ENCODE data around the gene SYT14. TPM values are rescaled to one million over a fixed set of nuclear protein-coding genes. Genes with fewer than 3 reads are reported as not detected.

SYT14 gene
- total RNA-seq, 1 experiment from 2014 or later: 10.3 TPM

DNA sequence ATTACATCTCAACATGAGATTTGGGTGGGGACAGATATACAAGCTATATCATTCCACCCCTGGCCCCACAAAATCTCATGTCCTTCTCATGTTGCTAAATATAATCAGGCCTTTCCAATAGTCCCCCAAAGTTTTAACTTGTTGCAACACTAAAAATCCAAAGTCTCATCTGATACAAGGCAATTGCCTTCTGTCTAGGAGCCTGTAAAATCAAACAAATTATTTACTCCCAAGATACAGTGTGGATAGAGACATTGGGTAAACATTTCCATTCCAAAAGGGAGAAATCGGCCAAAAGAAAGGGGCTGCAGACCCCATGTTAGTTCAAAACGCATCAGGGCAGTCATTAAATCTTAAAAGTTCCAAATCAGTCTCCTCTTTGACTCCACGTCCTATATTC is 47.0 kb downstream of the SYT14 start:
- no CpG with 5 or more reads among the region's 3 CpGs for WGBS (ENCODE audit: extremely low coverage, insufficient read length, low lambda C conversion rate)
- H3K4me3 Mint-ChIP-seq: no peak overlapping the region
- no peaks in the 10 kb centered on the region for H3K9me3 ChIP-seq (ENCODE audit: control insufficient read depth, low read depth, low read length)
- H3K56ac ChIP-seq (ENCODE audit: insufficient read length, low read depth, low read length): no peak overlapping the region
- TF ChIP-seq, protein P1, sequence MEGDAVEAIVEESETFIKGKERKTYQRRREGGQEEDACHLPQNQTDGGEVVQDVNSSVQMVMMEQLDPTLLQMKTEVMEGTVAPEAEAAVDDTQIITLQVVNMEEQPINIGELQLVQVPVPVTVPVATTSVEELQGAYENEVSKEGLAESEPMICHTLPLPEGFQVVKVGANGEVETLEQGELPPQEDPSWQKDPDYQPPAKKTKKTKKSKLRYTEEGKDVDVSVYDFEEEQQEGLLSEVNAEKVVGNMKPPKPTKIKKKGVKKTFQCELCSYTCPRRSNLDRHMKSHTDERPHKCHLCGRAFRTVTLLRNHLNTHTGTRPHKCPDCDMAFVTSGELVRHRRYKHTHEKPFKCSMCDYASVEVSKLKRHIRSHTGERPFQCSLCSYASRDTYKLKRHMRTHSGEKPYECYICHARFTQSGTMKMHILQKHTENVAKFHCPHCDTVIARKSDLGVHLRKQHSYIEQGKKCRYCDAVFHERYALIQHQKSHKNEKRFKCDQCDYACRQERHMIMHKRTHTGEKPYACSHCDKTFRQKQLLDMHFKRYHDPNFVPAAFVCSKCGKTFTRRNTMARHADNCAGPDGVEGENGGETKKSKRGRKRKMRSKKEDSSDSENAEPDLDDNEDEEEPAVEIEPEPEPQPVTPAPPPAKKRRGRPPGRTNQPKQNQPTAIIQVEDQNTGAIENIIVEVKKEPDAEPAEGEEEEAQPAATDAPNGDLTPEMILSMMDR (conservative IDR thresholded peaks at IDR 0.05): no peak
- peaks cover 6% of the 10 kb centered on the region for H3K79me1 ChIP-seq (ENCODE audit: insufficient read depth, low read depth, low read length, poor library complexity, severe bottlenecking)
- no peak overlapping the region for H2AFZ ChIP-seq (ENCODE audit: low read length)
- H3K9me3 Mint-ChIP-seq: peaks cover 5 to 18% of the 10 kb centered on the region in 2 experiments; a peak in 4 of 5 replicates
- H3K36me3 Mint-ChIP-seq (ENCODE audit: insufficient read depth in 1 of 3, low read depth in 3 of 3): peaks cover 13 to 33% (median 14%) of the 10 kb centered on the region in 3 experiments
- H3K27me3 ChIP-seq (ENCODE audit: insufficient read depth, low read length): no peaks in the 10 kb centered on the region
- H2BK5ac ChIP-seq (ENCODE audit: insufficient read length, low read length): no peak overlapping the region
- no peak overlapping the region for H3K23ac ChIP-seq (ENCODE audit: insufficient read length, low read depth, low read length)
- no peak overlapping the region for H2BK120ac ChIP-seq (ENCODE audit: low read depth, low read length, poor library complexity, severe bottlenecking)
- H4K91ac ChIP-seq (ENCODE audit: insufficient read length, low read depth, low read length): no peak overlapping the region
- H3K23me2 ChIP-seq (ENCODE audit: insufficient read length, low read depth, low read length, poor library complexity, severe bottlenecking): no peaks in the 10 kb centered on the region
- no peaks in the 10 kb centered on the region for H4K20me1 ChIP-seq (ENCODE audit: control insufficient read depth, insufficient read depth, insufficient read length)
- H2AK5ac ChIP-seq (ENCODE audit: insufficient read length, low read length): no peak overlapping the region
- no peaks in the 10 kb centered on the region; the same call in 1 of the 2 replicates for H3K79me2 ChIP-seq (ENCODE audit: insufficient read depth, low read length)
- H3K27me3 Mint-ChIP-seq (ENCODE audit: low read depth): no peaks in the 10 kb centered on the region; the same call in 1 of the 2 replicates
- no peak overlapping the region for H3K14ac ChIP-seq (ENCODE audit: insufficient read depth, low read length)
- H3K4ac ChIP-seq (ENCODE audit: low read depth, low read length): no peak overlapping the region
- peaks cover 17 to 19% of the 10 kb centered on the region in 2 experiments for H3K4me1 Mint-ChIP-seq
- no peak overlapping the region for H3T11ph ChIP-seq (ENCODE audit: low read length)
- no peaks in the 10 kb centered on the region; the same call in 1 of the 2 replicates for H3K4me1 ChIP-seq (ENCODE audit: insufficient read depth, low read length)
- no peak overlapping the region for H3K9ac ChIP-seq (ENCODE audit: extremely low read depth, insufficient read length, low read length)
- no peak overlapping the region for H4K5ac ChIP-seq (ENCODE audit: insufficient read length, low read depth, low read length)
- H4K8ac ChIP-seq (replicated peaks; ENCODE audit: insufficient read length, low read depth, low read length): no peak overlapping the region
- H2BK15ac ChIP-seq (ENCODE audit: low read depth, low read length): no peak overlapping the region
- no peak overlapping the region; a peak in 1 of 7 replicates for H3K27ac Mint-ChIP-seq
- H3K18ac ChIP-seq (ENCODE audit: insufficient read length, low read depth, low read length): no peak overlapping the region
- H2BK20ac ChIP-seq (ENCODE audit: low read depth, low read length, poor library complexity, severe bottlenecking): no peak overlapping the region
- no peak overlapping the region for H3K27ac ChIP-seq (ENCODE audit: insufficient read length, low read depth, low read length)
- DNase-seq: no peak
- no peak overlapping the region for H2BK12ac ChIP-seq (ENCODE audit: insufficient read length, low read depth, low read length)
- H3K4me2 ChIP-seq (ENCODE audit: insufficient read depth, insufficient read length, low read length): no peak overlapping the region
